ENCODE measurements around the gene SPOCK1.
"Not testable (repeated sequence)": the region's sequence is repeated elsewhere in the genome, so short reads cannot be mapped to it uniquely, and the experiment has no call there.

The SPOCK1 gene

DNA sequence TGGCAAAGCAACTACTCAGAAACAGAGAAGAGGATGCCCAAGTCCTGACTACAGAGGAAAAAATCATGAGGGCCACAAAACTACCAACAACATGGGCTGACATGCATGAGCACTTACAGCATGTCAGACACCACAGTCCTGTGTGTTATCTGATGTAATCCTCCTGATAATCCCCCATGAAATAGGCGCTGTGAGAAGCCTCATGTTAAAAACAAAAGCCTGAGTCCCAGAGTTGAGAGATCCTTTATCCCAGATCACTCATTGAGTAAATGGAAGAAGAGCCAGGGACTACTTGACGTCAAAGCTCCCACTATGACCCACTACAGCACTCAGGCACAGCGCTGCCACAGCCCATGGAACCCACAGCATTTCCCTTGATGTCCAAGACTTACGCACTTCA is 7.2 kb upstream of the SPOCK1 start:
- peaks cover 4% of the 10 kb centered on the region for H3K4me1 ChIP-seq (ENCODE audit: control insufficient read depth, insufficient read depth, low read length)
- no peaks in the 10 kb centered on the region for H3K36me3 ChIP-seq (ENCODE audit: control insufficient read depth, insufficient read depth, low read length, severe bottlenecking)
- H3K9me3 ChIP-seq (ENCODE audit: control insufficient read depth, low read length) = peaks cover 2% of the 10 kb centered on the region
- DNase-seq (ENCODE audit: low read depth) = no peak
- H3K9ac ChIP-seq (ENCODE audit: low read length) = no peak overlapping the region
- peaks cover 4% of the 10 kb centered on the region for H3K27me3 ChIP-seq (replicated peaks; ENCODE audit: control insufficient read depth, insufficient read depth, low read length)
- H3K4me3 ChIP-seq (ENCODE audit: low read length) = no peak overlapping the region

- Histone ChIP-seq H3K9me3 (ENCODE audit: control insufficient read depth, low read length) (no peaks in the 10 kb centered on the region), H3K4me3 (ENCODE audit: low read length) (no peak overlapping the region), H3K36me3 (ENCODE audit: control insufficient read depth, insufficient read depth, low read length, severe bottlenecking) (no peaks in the 10 kb centered on the region), H3K4me1 (ENCODE audit: control insufficient read depth, insufficient read depth, low read length) (peaks cover 4% of the 10 kb centered on the region), H3K27me3 (replicated peaks; ENCODE audit: control insufficient read depth, insufficient read depth, low read length) (no peaks in the 10 kb centered on the region), H3K9ac (ENCODE audit: low read length) (no peak overlapping the region)
- DNase-seq (ENCODE audit: low read depth) = no peak
These were observed 5.8 kb upstream of the SPOCK1 start for GRCh38 chr5:137504916-137505315.

GRCh38 chr5:137503456-137503855 is 4.3 kb upstream of the SPOCK1 start:
- H3K4me1 ChIP-seq (ENCODE audit: control insufficient read depth, insufficient read depth, low read length) = peaks cover 4% of the 10 kb centered on the region
- DNase-seq (ENCODE audit: low read depth) = no peak
- H3K4me3 ChIP-seq (ENCODE audit: low read length) = no peak overlapping the region
- no peaks in the 10 kb centered on the region for H3K36me3 ChIP-seq (ENCODE audit: control insufficient read depth, insufficient read depth, low read length, severe bottlenecking)
- no peak overlapping the region for H3K9ac ChIP-seq (ENCODE audit: low read length)
- H3K27me3 ChIP-seq (replicated peaks; ENCODE audit: control insufficient read depth, insufficient read depth, low read length) = no peaks in the 10 kb centered on the region
- H3K9me3 ChIP-seq (ENCODE audit: control insufficient read depth, low read length) = no peaks in the 10 kb centered on the region

DNA sequence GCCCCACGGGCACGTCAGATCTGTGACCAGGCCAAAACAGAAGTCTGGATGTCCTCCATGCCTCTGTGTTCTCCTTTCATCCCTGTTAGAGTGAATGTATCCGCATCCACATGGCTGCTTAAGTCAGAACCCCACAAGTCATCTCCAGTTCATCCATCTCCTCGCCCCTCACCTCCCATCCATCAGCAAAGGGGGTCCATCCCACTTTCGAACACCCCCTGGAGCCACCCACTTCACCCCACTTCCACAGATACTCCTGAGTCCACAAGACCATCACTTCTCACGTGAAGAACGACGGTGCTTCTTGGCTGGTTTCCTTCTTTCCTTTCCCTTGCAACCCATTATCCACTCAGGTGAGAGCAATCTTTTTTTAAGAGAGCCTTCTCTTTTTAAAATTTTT is 3.5 kb upstream of the SPOCK1 start:
- no peaks in the 10 kb centered on the region for H3K9me3 ChIP-seq (ENCODE audit: control insufficient read depth, low read length)
- no peaks in the 10 kb centered on the region for H3K27me3 ChIP-seq (replicated peaks; ENCODE audit: control insufficient read depth, insufficient read depth, low read length)
- H3K4me1 ChIP-seq (ENCODE audit: control insufficient read depth, insufficient read depth, low read length) = peaks cover 8% of the 10 kb centered on the region
- H3K36me3 ChIP-seq (ENCODE audit: control insufficient read depth, insufficient read depth, low read length, severe bottlenecking) = no peaks in the 10 kb centered on the region
- H3K9ac ChIP-seq (ENCODE audit: low read length) = no peak overlapping the region
- no peak for DNase-seq (ENCODE audit: low read depth)
- no peak overlapping the region for H3K4me3 ChIP-seq (ENCODE audit: low read length)

GRCh38 chr5:137501846-137502406 is 2.8 kb upstream of the SPOCK1 start:
- Histone ChIP-seq H3K36me3 (ENCODE audit: control insufficient read depth, insufficient read depth, low read length, severe bottlenecking) (no peaks in the 10 kb centered on the region), H3K9ac (ENCODE audit: low read length) (no peak overlapping the region), H3K4me1 (ENCODE audit: control insufficient read depth, insufficient read depth, low read length) (peaks cover 13% of the 10 kb centered on the region), H3K4me3 (ENCODE audit: low read length) (no peak overlapping the region), H3K27me3 (replicated peaks; ENCODE audit: control insufficient read depth, insufficient read depth, low read length) (no peaks in the 10 kb centered on the region), H3K9me3 (ENCODE audit: control insufficient read depth, low read length) (no peaks in the 10 kb centered on the region)
- no peak for DNase-seq (ENCODE audit: low read depth)

DNA sequence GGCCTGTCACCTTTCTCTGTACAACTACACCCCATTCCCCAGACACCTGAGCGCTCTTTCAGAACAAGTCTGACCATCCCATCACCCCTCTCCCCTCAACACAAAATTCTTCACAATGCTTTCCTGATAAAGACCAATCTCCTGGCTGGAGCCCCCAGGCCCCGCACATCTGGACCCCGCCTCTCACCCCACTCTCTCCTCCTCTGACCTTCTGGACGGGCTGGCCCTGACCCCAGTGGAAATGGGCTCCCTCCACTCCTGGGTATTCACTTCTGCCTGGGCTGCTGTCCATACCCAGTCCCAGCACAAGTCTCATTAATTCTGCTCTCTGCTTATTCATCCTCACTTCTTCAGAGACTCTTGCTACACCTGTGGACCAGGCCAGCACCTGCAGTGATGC is 2.1 kb upstream of the SPOCK1 start:
- no peak for DNase-seq (ENCODE audit: low read depth)
- no peaks in the 10 kb centered on the region for H3K27me3 ChIP-seq (replicated peaks; ENCODE audit: control insufficient read depth, insufficient read depth, low read length)

DNA sequence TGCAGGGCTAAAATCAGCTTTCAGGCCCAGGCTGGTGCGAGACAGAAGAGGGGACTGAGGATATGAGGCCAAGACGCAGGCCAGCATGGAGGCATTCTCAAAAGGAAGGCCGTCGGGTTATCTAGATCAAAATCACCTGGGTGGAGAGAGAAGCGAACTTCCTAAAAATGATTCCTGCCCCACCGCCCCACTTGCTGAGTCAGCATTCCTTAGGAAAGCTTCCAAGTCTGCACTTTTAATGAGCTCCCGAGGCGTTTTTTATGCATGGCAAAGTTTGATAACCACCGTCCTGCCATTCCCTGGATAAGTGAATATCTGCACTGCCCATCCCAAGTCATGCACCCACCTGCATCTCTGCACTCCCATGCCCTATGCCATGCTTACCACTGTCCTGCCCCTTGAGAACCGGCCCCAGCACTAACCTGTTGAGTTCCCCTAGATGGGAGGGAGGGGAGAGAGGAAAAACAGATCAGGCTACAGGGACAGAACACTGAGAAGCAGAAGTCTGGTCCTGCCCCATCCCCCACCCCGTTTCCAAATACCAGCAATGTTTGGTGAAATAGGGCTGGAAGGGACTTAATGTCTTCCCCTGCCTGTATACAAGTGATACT is 1.6 kb upstream of the SPOCK1 start:
- H3K27me3 ChIP-seq (replicated peaks; ENCODE audit: control insufficient read depth, insufficient read depth, low read length) = no peaks in the 10 kb centered on the region
- peaks cover 18% of the 10 kb centered on the region for H3K4me1 ChIP-seq (ENCODE audit: control insufficient read depth, insufficient read depth, low read length)
- no peak for DNase-seq (ENCODE audit: low read depth)
- H3K9me3 ChIP-seq (ENCODE audit: control insufficient read depth, low read length) = no peaks in the 10 kb centered on the region
- H3K4me3 ChIP-seq (ENCODE audit: low read length) = no peak overlapping the region
- no peaks in the 10 kb centered on the region for H3K36me3 ChIP-seq (ENCODE audit: control insufficient read depth, insufficient read depth, low read length, severe bottlenecking)
- H3K9ac ChIP-seq (ENCODE audit: low read length) = no peak overlapping the region

More for the DNA sequence above, 2.1 kb upstream of the SPOCK1 start:
- Histone ChIP-seq H3K4me1 (ENCODE audit: control insufficient read depth, insufficient read depth, low read length) (peaks cover 18% of the 10 kb centered on the region), H3K9ac (ENCODE audit: low read length) (no peak overlapping the region), H3K36me3 (ENCODE audit: control insufficient read depth, insufficient read depth, low read length, severe bottlenecking) (no peaks in the 10 kb centered on the region), H3K4me3 (ENCODE audit: low read length) (no peak overlapping the region), H3K9me3 (ENCODE audit: control insufficient read depth, low read length) (no peaks in the 10 kb centered on the region)

DNA sequence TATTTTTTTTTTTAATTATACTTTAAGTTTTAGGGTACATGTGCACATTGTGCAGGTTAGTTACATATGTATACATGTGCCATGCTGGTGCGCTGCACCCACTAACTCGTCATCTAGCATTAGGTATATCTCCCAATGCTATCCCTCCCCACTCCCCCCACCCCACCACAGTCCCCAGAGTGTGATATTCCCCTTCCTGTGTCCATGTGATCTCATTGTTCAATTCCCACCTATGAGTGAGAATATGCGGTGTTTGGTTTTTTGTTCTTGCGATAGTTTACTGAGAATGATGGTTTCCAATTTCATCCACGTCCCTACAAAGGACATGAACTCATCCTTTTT is 351 bp upstream of the SPOCK1 start:
- H3K9ac ChIP-seq (ENCODE audit: low read length); DNase-seq (ENCODE audit: low read depth); H3K36me3 ChIP-seq (ENCODE audit: control insufficient read depth, insufficient read depth, low read length, severe bottlenecking); H3K27me3 ChIP-seq (replicated peaks; ENCODE audit: control insufficient read depth, insufficient read depth, low read length); H3K9me3 ChIP-seq (ENCODE audit: control insufficient read depth, low read length); H3K4me3 ChIP-seq (ENCODE audit: low read length): not testable (repeated sequence)
- peaks cover 18% of the 10 kb centered on the region for H3K4me1 ChIP-seq (ENCODE audit: control insufficient read depth, insufficient read depth, low read length)

GRCh38 chr5:137498301-137498735 is 808 bp downstream of the SPOCK1 start:
- Histone ChIP-seq H3K36me3 (ENCODE audit: control insufficient read depth, insufficient read depth, low read length, severe bottlenecking) (no peaks in the 10 kb centered on the region), H3K9ac (ENCODE audit: low read length) (peak overlapping the region; percentile 91), H3K9me3 (ENCODE audit: control insufficient read depth, low read length) (no peaks in the 10 kb centered on the region), H3K4me1 (ENCODE audit: control insufficient read depth, insufficient read depth, low read length) (peaks cover 15% of the 10 kb centered on the region), H3K4me3 (ENCODE audit: low read length) (peak overlapping the region; percentile 90), H3K27me3 (replicated peaks; ENCODE audit: control insufficient read depth, insufficient read depth, low read length) (no peaks in the 10 kb centered on the region)
- DNase-seq (ENCODE audit: low read depth) = peak; percentile 70

DNA sequence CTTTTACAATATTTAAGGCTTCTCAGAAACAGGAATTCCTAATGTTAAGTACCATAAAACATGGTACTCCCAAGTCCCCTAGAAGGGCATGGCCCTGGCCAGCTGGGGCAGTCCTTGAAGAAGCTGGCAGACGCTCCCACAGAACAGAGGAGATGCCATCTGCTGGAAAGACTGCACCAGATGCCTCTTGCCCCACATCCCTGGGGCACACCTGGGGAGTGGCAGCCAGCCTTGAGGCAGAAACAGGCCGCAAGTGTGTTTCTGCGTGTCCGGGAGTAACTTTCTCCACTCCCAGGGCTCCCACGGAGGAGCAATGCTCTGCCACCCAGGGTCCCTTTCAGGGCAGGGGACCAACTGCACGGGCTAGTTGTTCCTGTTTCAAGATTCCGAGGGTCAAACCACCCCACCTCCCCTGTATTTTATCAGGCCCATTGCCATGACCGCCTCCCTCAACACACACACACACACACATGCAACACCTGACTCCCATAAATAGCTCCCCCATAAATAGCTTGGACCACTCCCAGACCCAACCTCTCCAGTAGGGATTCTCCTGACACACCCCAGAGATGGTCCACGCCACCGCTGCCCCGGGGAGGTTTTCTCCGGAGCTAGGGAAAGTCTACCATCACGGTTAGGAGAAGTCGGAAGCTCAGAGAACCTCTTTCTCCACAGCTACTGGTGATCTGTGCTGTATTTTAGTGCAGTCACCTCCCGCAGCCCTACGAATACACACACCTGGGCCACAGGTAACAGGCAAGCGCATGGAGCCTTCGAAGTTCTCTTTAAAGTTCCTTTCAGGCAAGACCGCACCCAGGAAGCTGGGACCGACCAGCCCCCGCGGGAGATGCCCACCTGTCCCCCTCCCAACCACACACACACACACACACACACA is 1.5 kb downstream of the SPOCK1 start:
- peak; percentile 28 for DNase-seq (ENCODE audit: low read depth)
- H3K4me1 ChIP-seq (ENCODE audit: control insufficient read depth, insufficient read depth, low read length) = peaks cover 15% of the 10 kb centered on the region
- H3K9me3 ChIP-seq (ENCODE audit: control insufficient read depth, low read length) = no peaks in the 10 kb centered on the region
- peaks cover 4% of the 10 kb centered on the region for H3K36me3 ChIP-seq (ENCODE audit: control insufficient read depth, insufficient read depth, low read length, severe bottlenecking)
- peak overlapping the region; percentile 90 for H3K4me3 ChIP-seq (ENCODE audit: low read length)
- no peaks in the 10 kb centered on the region for H3K27me3 ChIP-seq (replicated peaks; ENCODE audit: control insufficient read depth, insufficient read depth, low read length)
- peak overlapping the region; percentile 91 for H3K9ac ChIP-seq (ENCODE audit: low read length)

DNA sequence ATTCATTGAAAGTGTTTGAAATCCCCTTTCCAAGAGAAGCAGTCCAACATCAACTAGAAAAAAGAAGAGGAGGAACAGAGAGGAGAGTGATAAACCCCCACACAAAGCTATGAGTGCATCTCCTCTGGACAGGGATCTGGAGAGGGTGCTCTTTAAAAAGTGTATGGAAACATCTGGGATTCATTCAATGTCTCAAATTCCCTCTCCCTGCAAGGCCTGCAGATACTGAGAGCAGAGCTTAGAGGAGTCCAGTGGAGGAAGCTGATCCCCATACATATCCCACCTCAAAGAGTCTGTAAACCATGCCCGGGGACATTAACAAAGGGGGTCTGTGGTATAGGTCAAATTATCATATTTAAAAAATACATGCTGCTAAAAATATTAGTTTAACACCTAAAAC is 2.2 kb downstream of the SPOCK1 start:
- peaks cover 4% of the 10 kb centered on the region for H3K36me3 ChIP-seq (ENCODE audit: control insufficient read depth, insufficient read depth, low read length, severe bottlenecking)
- H3K4me1 ChIP-seq (ENCODE audit: control insufficient read depth, insufficient read depth, low read length) = peaks cover 15% of the 10 kb centered on the region
- H3K27me3 ChIP-seq (replicated peaks; ENCODE audit: control insufficient read depth, insufficient read depth, low read length) = no peaks in the 10 kb centered on the region
- H3K4me3 ChIP-seq (ENCODE audit: low read length) = peak overlapping the region; percentile 90
- H3K9ac ChIP-seq (ENCODE audit: low read length) = no peak overlapping the region
- no peaks in the 10 kb centered on the region for H3K9me3 ChIP-seq (ENCODE audit: control insufficient read depth, low read length)
- peak; percentile 67 for DNase-seq (ENCODE audit: low read depth)
